Right forelimb (tissue), 1 donor: ENCODE data around the gene RSPO1.
"Not testable (repeated sequence)": the region's sequence is repeated elsewhere in the genome, so short reads cannot be mapped to it uniquely, and the experiment has no call there.

Experiments
- DNase-seq: peaks from one replicate; pipeline ENCODE4 v3.0.0-alpha.2; 2018

The RSPO1 gene

GRCh38 chr1:37634244-37634991 is at the start of gene RSPO1:
RSPO1 (minus strand) TSS chr1:37634892; CDS start chr1:37629661, 5,231 bp downstream.
- no peak for DNase-seq

DNA sequence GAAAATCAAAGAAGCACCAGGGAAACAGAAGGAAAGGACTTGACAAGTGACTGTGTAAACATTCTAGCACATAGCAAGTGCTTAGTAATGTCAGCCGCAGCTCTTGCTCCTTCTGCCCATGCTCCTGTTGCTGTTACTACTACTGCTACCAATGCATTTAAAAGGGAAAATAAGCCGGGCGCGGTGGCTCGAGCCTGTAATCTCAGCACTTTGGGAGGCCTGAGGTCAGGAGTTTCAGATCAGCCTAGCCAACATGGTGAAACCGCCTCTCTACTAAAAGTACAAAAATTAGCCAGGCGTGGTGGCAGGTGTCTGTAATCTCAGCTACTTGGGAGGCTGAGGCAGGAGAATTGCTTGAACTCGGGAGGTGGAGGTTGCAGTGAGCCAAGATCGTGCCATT is 49.5 kb upstream of the RSPO1 start:
- DNase-seq = not testable (repeated sequence)

GRCh38 chr1:37682334-37682987 is 47.8 kb upstream of the RSPO1 start:
- peak; percentile 85 for DNase-seq

GRCh38 chr1:37680933-37681332 is 46.2 kb upstream of the RSPO1 start:
- no peak for DNase-seq

- no peak for DNase-seq
Observed at GRCh38 chr1:37677808-37678207, 43.1 kb upstream of the RSPO1 start.

DNA sequence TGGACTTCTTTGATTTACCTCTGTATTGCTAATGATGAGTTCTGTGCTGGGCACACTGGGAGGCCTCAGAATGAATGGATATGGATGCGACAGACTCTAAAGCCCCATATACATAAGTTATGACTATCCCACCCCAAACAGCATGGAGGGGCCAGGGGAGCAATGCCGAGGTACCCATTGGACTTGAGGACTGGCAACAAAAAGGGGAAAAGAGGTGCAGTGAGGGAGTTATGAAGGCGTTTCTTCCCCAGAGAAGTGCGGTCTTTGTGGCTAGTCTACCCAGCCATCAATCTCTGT is 42.4 kb upstream of the RSPO1 start:
- no peak for DNase-seq

DNA sequence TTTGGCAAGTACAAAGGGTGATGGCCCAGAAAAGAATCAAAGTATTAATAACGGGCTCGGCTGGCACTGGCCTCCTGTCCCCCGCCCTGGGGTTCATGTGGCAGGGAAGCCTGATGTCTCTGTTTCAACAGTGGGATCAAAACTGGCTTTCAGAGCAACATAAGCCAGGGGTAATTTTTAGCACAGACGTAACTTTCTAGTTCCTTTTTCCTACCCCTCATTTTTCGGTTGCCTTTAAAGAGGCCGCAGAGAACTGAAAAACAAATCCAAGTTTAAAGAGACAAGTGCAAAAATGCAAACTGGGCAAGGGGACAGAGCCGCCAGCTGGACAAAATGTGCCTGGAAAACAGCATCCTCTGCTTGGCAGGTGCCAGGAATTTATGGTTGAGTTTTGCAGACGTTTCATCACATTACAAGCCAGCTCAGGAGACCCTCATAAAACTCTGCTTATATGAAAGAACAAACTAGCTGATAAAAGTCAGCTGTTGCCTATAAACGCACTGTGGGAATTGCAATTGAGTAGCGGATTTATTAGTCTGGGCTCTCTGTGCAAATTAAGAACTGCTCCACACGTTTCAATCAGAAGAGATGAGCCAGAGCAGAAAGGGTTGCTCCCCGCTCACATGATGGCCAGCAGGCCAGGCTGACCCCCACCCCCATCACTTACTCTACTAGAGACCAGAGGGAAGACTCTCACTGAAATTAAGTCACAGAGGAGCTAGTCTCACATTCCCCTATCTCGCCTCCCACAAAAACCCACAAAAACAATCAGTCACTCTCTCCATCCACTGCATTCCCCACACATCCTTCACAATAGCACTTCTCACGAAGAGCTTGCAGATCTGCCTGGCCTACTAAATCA is 41.8 kb upstream of the RSPO1 start:
- DNase-seq = peak; percentile 79

- no peak for DNase-seq
Observed at GRCh38 chr1:37673920-37674319, 39.2 kb upstream of the RSPO1 start.

- DNase-seq = no peak
Observed at GRCh38 chr1:37672136-37672870, 37.6 kb upstream of the RSPO1 start.

DNA sequence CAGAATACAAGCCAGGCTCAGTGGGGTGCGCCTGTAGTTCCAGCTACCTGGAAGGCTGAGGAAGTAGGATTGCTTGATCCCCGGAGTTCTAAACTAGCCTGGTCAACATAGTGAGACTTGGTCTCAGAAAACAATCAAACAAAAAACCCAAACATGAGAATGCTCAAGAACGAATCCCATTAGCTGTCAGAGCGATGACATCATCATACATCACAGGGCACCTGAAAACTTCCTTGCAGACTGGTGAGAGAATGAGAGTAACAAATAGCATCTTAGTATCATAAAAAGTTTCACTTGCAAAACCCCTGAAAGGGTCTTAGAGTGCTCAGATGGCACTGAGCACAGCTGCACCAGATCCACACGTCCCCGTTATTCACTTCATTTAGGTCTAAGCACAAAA is 36.6 kb upstream of the RSPO1 start:
- DNase-seq = no peak

- no peak for DNase-seq
Observed at GRCh38 chr1:37670133-37670532, 35.4 kb upstream of the RSPO1 start.

GRCh38 chr1:37667023-37667671 is 32.5 kb upstream of the RSPO1 start:
- DNase-seq = no peak

DNA sequence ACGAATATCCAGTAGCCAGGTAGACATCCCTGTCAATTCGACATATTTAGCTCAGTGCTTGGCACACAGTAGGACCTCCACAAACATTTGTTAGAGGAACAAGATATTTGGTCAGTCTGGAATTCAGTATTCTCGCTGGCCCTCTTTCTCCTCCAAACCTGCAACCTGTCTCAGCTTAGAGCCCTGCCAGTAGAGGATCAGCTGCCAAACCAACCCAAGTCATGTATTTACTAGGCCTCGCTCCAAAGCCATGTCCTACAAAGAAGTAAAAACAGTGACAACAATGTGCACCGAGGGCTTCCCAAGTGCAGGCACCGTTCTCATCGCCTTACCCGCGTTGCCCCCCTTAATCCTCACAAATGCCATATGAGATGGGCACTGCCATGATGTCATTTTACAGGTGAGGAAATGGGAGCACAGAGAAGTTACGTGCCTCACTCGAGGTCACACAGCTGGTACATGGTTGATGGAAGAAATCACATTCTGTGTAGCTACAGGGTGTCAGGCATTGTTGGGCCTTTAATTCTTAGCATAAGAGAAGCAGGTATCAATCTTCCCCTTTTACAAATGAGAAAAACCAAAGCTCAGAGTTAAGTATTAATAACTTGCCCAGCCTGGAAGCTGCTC is 31.7 kb upstream of the RSPO1 start:
- DNase-seq = no peak

- no peak for DNase-seq
Observed at GRCh38 chr1:37663426-37664000, 28.8 kb upstream of the RSPO1 start.

DNA sequence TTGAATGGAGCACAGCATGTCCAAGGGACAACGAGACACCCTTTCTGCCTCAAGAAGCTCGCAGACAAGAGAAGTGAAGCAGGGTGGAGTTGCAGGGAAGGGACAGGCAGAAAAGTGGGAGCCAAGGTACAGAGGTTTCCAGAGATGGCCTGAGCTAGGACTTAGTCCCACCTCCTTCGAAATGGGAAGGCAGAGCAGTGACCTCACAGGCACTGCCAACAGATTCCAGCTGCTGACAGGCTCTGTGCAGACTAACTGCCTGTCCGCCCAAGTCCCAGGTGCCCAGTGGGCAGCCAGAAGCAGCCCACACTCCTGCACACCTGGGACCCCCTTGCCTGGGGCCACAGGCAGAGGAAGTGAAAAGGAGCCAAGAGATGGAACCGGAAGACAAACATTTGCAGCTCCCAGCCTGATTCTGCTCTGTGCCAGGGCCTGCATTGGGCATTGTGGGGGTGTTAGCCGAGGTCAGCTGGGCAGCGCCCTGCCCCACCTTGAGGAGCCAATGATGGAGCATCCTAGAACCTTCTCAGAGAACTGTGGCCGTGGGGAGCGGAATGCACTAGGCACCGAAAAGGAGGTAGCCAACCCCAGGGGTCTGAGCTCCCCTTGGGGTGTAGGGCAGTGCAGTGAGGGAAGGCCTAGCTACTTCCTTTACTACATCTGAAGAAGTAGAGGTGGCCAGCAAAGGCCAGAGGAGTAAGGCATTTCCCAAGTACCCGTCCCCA is 27.5 kb upstream of the RSPO1 start:
- DNase-seq = no peak

DNA sequence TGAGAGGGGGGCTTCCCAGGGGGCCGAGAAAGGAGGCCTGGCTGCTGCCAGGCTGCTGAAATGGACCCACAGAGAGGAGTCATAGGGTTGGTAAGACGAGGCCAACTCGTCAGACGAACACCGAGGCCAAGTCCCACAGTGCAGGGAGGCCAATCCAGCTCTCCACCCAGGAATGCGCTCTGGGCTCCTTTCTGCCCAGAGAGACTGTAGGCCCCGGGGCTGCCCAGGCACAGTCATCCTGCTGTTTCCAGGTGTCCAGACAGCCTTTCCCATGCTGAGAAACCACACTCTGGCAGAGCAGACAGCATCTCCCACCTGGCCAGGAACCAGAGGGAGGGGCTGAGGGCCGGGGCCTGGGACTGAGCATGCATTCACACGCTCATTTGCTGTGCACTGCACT is 26.7 kb upstream of the RSPO1 start:
- DNase-seq = no peak

DNA sequence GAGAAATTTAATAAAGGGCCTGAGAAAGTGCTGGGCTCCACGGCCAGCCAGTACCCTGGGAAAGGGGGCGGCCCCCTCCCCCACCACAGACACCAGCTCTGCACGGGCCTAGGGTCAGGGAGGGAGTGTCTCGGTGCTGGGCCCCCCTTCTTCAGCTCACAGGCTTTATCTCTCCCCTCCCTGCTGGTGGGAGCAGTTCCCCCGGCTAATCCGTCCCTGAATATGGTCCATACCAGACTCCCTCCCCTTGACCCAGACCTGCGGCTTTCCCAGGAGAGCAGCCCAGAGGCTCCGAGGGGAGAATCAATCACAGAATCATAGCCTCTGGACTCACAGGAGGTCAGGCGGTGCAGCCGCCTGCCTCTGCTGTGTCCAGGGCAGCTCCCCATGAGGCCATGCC is 26.0 kb upstream of the RSPO1 start:
- no peak for DNase-seq

DNA sequence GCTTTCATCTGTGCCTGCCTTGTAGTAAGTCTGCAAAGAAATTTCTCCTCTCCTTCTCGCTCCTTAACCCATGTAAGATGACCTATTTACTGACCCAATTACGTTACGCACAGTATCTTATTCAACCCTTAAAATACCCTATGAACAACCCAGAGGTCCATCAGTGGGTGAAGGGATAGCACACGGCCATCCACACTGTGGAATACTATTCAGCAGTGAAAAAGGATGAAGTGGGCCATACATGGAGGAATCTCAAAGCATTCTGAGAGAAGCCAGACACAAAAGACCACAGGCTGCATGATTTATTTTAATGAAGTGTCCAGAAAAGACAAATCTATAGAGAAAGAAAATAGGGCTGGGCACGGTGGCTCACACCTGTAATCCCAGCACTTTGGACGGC is 23.8 kb upstream of the RSPO1 start:
- DNase-seq = no peak

DNA sequence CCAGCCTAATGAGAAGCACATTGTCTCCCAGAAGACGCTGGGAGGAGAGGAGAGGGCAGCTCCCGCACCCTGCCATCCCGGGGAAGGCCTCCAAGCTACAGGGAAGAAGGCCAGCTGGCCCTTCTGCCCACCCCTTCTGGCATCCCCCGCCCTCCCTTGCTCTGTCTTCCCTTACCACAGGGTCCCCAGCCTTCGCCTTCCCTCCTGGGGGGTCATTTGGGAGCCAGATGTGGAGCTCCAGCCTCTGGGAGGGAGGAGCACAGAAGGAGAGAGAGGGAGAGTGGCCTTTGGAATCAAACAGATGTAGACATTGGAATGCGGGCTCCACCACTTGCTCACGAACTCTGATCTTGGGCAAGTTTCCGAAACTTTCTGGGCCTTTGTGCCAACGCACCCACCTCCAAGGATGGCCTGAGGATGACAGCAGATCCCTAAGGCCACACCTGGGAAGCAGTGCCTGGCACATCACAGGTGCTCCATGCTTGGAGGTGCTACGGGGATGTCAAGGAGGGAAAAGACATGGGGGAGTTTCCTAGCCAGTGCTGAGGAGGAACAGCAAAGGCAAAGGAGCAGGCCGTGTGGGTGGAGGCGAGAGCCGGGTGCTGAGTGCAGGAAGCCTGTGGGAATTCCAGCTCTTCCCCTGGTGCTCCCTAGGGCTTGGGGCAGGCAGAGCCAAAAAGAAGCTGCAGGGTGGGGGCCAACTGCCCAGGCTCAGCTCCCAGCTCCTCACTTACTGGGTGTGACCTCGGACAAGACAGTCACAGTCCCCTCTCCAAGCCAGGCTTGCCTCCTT is 23.1 kb upstream of the RSPO1 start:
- DNase-seq = no peak

- DNase-seq = no peak
Observed at GRCh38 chr1:37656881-37657280, 22.2 kb upstream of the RSPO1 start.
